ENCODE results near the gene SLC6A19. TPM values are rescaled to one million over a fixed set of nuclear protein-coding genes. Genes with fewer than 3 reads are reported as not detected.
A peak's percentile ranks its signal among the peaks of the same experiment; 100 is the strongest.

The SLC6A19 gene
- total RNA-seq, 1 experiment from 2014 or later: 0.07 TPM

DNA sequence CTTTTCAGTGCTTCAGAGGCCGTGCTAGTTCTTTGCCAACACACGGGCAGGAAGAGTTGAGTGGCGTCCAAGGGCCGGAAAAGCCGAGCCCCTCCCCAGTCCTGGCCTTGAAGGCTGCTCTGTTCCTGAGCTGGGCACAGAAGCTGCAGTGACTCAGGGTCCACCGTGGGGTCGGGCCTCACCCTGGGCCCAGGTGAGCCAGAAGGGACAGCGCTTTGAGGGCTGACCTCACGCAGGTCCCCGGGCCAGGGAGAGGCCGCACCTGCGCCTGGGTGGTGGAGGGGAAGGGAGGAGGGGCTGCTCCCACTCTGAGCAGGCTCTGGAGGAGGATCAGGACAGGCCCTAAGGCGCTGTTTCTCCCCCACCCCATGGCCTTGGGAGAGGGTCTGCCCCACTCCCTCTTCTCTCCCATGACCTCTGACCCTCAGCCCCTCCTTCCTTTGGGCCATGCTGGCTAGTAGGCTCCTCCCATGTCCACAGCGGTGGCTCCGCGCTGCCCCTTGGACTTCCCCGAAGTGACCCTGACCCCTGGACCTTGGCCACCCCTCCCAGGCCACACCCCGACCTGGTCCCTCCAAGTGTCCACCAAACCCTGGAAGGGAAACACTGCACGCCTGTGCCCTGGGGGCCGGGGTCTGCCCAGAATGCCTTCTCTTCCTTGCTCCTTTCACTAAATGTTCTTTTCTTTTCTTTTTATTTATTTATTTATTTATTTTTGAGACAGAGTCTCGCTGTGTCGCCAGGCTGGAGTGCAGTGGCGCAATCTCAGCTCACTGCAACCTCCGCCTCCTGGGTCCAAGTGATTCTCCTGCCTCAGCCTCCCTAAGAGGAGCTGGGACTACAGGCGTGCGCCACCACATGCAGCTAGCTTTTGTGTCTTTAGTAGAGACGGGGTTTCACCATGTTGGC is 19.7 kb upstream of the SLC6A19 start:
- no peaks in the 10 kb centered on the region for H3K27me3 ChIP-seq (ENCODE audit: control insufficient read depth, insufficient read depth, low read length)
- no peak for DNase-seq
- H3K36me3 ChIP-seq (replicated peaks; ENCODE audit: control insufficient read depth, insufficient read depth, low read length): no peaks in the 10 kb centered on the region
- no peak overlapping the region for H3K4me3 ChIP-seq (ENCODE audit: insufficient read depth, low read depth, low read length)

DNA sequence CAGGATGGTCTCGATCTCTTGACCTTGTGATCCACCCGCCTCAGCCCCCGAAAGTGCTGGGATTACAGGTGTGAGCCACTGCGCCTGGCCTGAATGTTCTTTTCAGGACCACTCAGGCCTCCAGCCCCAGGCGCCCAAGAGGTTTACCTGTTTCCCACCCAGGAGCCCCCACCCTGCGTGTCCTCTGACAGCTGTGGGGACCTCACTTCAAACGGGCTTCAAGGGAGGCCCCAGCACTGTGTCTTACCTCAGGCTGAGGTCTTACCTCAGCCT is 19.1 kb upstream of the SLC6A19 start:
- no peak overlapping the region for H3K4me3 ChIP-seq (ENCODE audit: insufficient read depth, low read depth, low read length)
- no peaks in the 10 kb centered on the region for H3K27me3 ChIP-seq (ENCODE audit: control insufficient read depth, insufficient read depth, low read length)
- no peak for DNase-seq
- H3K36me3 ChIP-seq (replicated peaks; ENCODE audit: control insufficient read depth, insufficient read depth, low read length): no peaks in the 10 kb centered on the region

DNA sequence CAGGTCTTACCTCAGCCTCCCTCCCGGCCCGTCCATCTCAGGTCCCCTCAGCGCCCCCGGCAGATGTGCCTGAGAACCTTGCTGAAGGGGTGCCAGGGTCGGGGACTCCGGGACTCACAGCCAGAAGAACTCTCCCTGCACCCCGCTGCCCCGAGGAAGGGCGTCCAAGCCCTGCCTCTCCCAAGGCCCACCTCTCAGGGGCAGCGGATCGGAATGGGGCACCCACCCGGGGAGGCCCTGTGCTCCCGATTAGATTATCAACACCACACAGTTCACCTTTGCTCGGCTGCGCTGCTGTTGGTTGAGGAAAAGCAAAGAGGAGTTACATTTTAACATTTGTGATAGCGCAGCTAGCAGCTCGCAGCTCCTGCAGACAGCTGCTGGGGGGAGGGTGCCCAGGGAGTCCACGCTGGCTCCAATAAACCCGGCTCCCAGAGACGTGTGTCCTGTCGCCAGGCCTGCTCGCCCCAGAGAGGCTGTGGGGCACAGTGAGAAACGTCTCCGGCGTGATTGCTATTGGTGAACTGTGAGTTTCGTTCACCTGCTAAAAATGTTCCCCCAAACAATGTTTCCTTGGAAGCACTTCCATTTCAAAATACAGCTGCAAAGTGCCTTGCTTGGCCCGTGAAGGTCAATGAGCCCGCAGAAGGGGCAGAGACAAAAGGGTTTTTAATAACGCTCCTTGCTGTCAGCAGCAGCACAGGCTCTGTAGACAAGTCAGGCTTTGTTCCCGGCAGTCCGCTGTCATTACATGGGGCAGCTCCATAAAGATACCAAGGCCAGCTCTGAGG is 18.6 kb upstream of the SLC6A19 start:
- DNase-seq: no peak
- Histone ChIP-seq H3K27me3 (ENCODE audit: control insufficient read depth, insufficient read depth, low read length) (no peaks in the 10 kb centered on the region), H3K36me3 (replicated peaks; ENCODE audit: control insufficient read depth, insufficient read depth, low read length) (no peaks in the 10 kb centered on the region), H3K4me3 (ENCODE audit: insufficient read depth, low read depth, low read length) (no peak overlapping the region)

DNA sequence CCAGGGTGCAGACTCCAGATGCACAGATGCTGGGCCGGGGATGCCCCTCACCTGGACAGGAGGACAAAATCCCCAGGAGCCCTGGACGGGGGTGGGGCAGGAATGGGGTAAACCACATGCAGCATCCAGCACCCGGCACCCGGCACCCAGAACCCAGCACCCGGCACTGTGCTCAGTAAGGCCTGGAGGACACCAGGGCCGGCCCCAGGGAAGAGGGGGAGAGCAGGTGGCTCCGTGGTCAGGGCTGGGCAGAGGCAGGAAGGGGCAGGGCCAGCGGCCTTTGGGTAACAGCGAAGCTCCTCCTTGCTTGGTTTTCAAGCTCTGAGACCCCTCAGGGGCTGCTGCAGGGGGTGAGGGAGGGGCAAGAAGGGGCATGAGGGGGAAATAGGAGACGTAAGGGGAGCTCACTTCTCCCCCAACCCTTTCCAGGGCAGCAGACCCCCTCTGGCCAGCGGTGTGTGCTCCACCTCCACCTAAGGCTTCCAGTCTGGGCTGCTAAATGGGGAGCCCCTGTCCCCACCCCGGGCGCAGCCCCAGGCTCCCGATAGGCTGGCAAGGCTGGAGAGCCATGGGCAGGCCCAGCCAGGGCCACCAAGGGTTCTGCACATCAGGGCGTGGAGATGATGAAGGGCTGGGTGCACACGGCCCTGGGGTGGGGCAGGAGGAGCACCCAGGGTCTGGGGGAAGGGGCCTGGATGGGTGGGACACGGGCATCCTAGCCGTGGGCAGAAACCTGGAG is 17.8 kb upstream of the SLC6A19 start:
- Histone ChIP-seq H3K36me3 (replicated peaks; ENCODE audit: control insufficient read depth, insufficient read depth, low read length) (no peaks in the 10 kb centered on the region), H3K4me3 (ENCODE audit: insufficient read depth, low read depth, low read length) (no peak overlapping the region), H3K27me3 (ENCODE audit: control insufficient read depth, insufficient read depth, low read length) (no peaks in the 10 kb centered on the region)
- no peak for DNase-seq

DNA sequence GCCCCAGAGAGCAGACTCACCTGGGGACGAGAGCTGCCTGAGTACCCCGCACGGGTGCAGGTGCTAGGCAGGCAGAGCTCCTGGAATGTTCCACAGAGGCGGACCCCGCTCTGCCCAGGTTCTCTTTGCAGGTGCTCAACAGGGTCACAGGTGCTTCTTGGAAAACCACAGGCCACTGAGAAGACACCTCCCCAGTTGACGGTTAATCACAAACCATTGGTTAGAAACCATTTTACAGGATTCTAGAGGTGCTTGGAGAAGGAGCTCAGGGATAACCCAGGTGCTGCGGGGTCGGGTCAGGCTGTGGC is 17.3 kb upstream of the SLC6A19 start:
- H3K4me3 ChIP-seq (ENCODE audit: insufficient read depth, low read depth, low read length): no peak overlapping the region
- H3K27me3 ChIP-seq (ENCODE audit: control insufficient read depth, insufficient read depth, low read length): no peaks in the 10 kb centered on the region
- no peak for DNase-seq
- no peaks in the 10 kb centered on the region for H3K36me3 ChIP-seq (replicated peaks; ENCODE audit: control insufficient read depth, insufficient read depth, low read length)

DNA sequence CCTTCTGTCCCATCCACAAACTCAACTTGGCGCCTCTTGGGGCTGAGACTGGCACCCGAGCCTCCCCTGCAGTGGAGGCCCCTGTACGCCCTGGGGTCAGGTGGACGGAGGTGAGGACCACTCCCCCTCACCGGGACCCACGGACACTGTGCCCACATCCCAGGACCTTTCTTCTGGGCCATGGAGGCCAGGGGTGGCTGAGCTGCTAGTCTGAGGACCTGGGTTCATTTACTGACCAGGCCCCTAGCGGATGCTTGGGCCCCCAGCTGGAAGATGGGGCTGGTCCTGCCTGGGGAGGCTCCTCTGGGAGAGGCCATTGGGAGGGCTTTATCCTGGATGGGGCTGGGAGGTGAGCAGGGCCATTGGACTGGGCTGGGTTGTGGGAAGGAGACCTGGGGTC is 16.9 kb upstream of the SLC6A19 start:
- Histone ChIP-seq H3K27me3 (ENCODE audit: control insufficient read depth, insufficient read depth, low read length) (no peaks in the 10 kb centered on the region), H3K4me3 (ENCODE audit: insufficient read depth, low read depth, low read length) (no peak overlapping the region), H3K36me3 (replicated peaks; ENCODE audit: control insufficient read depth, insufficient read depth, low read length) (no peaks in the 10 kb centered on the region)
- no peak for DNase-seq

DNA sequence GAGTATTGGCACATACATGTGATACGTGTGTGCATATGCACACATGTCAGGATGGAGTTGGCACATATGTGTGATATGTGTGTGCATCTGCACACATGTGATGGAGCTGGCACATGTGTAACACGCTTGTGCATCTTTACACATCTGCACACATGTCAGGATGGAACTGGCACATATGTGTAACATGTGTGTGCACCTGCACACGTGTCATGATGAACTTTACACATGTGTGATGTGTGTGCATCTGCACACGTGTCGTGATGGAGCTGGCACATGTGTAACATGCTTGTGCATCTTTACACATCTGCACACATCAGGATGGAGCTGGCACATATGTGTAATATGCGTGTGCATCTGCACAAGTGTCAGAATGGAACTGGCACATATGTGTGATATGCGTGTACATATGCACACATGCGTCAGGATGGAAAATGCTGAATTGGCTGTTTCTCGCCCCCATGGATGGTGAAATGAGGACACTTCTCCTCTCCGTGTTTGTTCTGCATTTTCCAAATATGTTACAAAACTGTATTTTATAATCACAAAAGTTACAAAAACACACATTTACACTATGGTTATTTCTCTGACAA is 16.3 kb upstream of the SLC6A19 start:
- DNase-seq: no peak
- Histone ChIP-seq H3K27me3 (ENCODE audit: control insufficient read depth, insufficient read depth, low read length) (no peaks in the 10 kb centered on the region), H3K4me3 (ENCODE audit: insufficient read depth, low read depth, low read length) (no peak overlapping the region), H3K36me3 (replicated peaks; ENCODE audit: control insufficient read depth, insufficient read depth, low read length) (no peaks in the 10 kb centered on the region)

DNA sequence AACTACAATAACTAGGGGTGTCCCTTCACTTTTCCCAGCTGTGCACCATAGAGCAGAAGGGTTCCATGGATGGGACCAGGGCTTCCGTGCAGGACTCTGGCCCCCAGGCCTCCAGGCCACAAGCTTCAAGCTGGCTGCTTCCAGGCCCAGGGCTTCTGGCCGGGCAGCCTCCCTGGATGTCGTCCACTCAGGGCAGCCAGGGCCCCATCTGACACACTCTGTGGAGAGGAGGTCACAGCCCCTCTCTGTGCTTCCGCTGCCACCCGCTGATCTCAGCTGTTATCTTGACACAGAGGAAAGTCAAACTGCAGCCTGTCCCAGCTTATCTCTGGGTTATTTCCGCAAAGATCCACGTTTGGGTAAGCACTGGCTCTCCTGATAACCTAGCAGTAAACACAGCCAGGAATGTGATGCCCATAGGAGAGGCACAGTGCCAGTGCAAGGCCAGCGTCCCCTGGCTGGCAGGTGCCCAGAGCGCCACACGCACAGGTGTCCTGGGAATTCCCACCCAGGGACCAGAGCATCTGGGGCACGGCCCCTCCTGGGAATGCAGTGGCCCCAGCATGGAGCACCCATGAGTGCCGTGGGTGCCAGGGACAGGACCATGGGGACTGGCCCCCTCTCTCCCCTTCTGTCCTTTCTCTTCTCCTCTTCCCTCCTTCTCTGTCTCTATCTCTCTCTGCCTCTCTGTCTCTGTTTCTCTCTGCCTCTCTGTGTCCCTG is 15.6 kb upstream of the SLC6A19 start:
- H3K27me3 ChIP-seq (ENCODE audit: control insufficient read depth, insufficient read depth, low read length): no peaks in the 10 kb centered on the region
- no peak for DNase-seq
- no peaks in the 10 kb centered on the region for H3K36me3 ChIP-seq (replicated peaks; ENCODE audit: control insufficient read depth, insufficient read depth, low read length)
- no peak overlapping the region for H3K4me3 ChIP-seq (ENCODE audit: insufficient read depth, low read depth, low read length)

DNA sequence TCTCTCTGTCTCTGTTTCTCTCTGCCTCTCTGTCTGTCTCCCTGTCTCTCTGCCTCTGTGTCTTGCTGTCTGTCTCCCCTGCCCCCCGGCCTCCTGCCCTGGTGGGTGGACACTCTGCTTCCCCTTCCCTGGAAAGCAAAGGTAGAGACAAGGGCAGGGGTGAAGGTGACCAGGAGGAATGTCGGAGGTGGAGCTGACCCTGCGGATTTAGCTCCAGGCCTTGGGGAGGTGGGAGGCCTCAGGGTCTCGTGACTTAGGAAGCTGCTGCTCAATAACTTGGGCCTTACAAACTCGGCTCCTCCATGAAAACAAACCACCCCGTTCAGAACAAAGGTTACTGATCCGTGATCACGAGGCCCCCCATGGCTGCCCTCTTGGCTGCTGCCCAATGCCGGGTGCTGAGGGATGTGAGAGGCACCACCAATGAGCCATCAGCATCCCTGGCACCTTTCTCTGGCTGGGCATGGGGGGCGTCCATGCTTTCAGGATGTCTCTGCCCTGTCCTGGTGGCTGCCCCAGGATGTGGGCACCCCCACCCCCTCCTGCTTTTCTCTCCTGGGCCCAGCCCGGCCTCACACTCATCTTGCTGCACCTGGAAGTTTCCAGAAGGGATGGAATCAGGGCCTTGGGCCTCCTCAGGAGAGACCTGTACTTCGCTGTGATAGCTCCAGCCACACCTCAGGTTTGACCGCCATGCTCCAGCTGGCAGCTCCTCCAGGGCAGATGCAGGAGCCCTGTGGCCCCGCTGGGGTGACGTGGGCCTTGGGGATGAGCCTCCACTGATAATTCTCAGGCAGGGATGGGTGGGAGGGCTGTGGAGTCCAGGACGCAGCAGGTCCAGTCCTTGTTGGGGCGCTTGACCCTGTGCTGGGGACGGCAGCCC is 14.8 kb upstream of the SLC6A19 start:
- DNase-seq: no peak
- Histone ChIP-seq H3K36me3 (replicated peaks; ENCODE audit: control insufficient read depth, insufficient read depth, low read length) (no peaks in the 10 kb centered on the region), H3K27me3 (ENCODE audit: control insufficient read depth, insufficient read depth, low read length) (no peaks in the 10 kb centered on the region), H3K4me3 (ENCODE audit: insufficient read depth, low read depth, low read length) (no peak overlapping the region)

DNA sequence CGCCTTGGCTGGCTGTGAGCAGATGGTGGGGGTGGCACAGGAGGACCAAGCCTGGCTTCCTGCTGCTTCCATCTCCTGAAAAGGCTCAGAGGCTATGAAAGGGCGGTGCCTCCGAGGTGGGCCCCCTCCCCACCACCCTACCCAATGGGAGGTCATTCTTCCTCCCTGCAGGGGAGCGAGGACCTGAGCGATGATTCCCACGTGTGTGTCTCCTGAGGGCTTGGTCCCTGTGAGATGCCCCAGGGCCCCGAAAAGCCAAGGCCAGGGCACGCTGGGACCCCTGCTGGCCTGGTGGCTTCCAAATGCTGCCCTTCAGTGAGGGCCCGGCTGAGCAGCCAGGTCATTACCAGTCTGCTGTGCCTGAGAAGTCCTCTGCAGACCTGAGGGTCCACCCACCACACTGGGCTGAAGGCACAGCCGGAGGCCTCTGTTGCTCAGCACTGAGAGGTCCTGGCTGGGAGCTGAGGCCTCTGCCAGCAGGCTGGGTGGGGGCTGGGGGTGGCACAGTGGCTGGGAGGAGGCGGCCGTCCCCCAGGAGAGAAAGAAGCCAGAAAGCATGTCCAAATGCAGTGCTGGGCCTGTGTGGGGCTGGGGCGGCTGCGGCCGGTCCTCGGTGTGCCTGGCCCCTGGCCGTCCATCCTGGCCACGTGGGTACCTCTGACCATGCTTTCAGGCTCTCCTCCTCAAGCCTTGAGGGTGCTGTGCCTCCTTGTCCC is 14.0 kb upstream of the SLC6A19 start:
- no peak overlapping the region for H3K4me3 ChIP-seq (ENCODE audit: insufficient read depth, low read depth, low read length)
- no peaks in the 10 kb centered on the region for H3K27me3 ChIP-seq (ENCODE audit: control insufficient read depth, insufficient read depth, low read length)
- H3K36me3 ChIP-seq (replicated peaks; ENCODE audit: control insufficient read depth, insufficient read depth, low read length): no peaks in the 10 kb centered on the region
- DNase-seq: peak; percentile 65

DNA sequence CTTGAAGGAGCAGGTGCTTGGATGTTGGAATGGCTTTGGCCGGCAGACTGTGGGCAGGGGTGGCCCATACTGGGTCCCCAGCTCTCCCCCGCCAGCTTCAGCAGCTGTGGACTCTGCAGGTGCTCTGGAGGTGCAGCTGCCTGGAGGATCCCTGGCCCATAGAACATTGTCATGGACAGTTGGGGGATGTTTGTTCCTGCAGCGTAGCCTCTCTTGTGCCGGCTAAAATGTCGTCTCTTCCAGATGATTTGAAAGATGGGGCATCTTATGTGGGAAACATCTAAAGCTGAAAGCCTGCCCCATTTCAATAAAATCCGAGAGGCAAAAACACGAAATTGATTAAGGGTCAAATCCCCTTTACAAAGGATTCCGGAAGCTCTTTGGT is 13.5 kb upstream of the SLC6A19 start:
- no peak for DNase-seq
- H3K27me3 ChIP-seq (ENCODE audit: control insufficient read depth, insufficient read depth, low read length): no peaks in the 10 kb centered on the region
- no peak overlapping the region for H3K4me3 ChIP-seq (ENCODE audit: insufficient read depth, low read depth, low read length)
- no peaks in the 10 kb centered on the region for H3K36me3 ChIP-seq (replicated peaks; ENCODE audit: control insufficient read depth, insufficient read depth, low read length)

DNA sequence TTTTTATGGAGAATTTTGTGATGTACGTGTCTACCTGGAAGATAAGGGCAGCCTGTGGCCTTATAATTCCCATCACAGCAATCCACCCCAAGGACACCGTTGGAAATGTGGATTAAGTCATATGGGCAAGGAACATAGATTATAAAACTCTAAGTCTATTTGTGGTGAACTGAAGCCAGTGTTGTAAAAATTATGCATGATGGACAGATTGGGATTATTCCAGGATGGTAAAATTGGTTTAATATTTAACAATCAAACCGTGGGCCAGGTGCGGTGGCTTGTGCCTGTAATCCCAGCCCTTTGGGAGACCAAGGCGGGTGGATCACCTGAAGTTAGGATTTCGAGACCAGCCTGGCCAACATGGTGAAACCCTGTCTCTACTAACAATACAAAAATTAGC is 12.9 kb upstream of the SLC6A19 start:
- Histone ChIP-seq H3K27me3 (ENCODE audit: control insufficient read depth, insufficient read depth, low read length) (no peaks in the 10 kb centered on the region), H3K36me3 (replicated peaks; ENCODE audit: control insufficient read depth, insufficient read depth, low read length) (no peaks in the 10 kb centered on the region), H3K4me3 (ENCODE audit: insufficient read depth, low read depth, low read length) (no peak overlapping the region)
- no peak for DNase-seq

DNA sequence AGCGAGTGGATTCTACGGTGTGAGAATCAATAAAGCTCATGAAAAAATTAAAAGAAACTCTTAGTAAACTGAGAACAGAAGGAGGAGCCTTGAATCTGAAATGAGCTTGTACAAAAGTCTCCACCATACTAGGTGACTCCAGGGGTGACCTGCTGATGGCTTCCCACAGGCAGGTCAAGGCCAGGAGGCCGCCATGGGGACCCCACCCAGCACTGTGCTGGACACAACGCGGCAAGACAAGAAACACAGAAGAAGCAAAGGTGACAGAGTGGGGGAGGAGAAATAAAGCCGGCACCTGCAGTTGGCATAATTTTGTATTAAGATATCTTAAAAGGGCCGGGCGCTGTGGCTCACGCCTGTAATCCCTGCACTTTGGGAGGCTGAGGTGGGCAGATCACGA is 12.1 kb upstream of the SLC6A19 start:
- Histone ChIP-seq H3K27me3 (ENCODE audit: control insufficient read depth, insufficient read depth, low read length) (no peaks in the 10 kb centered on the region), H3K36me3 (replicated peaks; ENCODE audit: control insufficient read depth, insufficient read depth, low read length) (no peaks in the 10 kb centered on the region), H3K4me3 (ENCODE audit: insufficient read depth, low read depth, low read length) (no peak overlapping the region)
- no peak for DNase-seq

All from H7 (cell line).